ENCODE measurements around the gene LIN37.

Gene LIN37

DNA sequence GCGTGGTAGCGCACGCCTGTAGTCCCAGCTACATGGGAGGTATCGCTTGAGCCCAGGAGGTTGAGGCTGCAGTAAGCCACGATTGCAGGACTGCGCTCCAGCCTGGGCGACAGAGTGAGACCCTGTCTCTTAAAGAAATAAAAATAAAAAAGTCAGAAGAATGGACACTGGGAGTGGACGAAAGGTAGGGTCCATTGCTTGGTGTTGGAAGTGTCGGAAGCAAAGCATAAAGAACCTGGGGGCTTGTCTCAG is 26.6 kb downstream of the LIN37 start:
- no peak for DNase-seq (ENCODE audit: low spot score)

DNA sequence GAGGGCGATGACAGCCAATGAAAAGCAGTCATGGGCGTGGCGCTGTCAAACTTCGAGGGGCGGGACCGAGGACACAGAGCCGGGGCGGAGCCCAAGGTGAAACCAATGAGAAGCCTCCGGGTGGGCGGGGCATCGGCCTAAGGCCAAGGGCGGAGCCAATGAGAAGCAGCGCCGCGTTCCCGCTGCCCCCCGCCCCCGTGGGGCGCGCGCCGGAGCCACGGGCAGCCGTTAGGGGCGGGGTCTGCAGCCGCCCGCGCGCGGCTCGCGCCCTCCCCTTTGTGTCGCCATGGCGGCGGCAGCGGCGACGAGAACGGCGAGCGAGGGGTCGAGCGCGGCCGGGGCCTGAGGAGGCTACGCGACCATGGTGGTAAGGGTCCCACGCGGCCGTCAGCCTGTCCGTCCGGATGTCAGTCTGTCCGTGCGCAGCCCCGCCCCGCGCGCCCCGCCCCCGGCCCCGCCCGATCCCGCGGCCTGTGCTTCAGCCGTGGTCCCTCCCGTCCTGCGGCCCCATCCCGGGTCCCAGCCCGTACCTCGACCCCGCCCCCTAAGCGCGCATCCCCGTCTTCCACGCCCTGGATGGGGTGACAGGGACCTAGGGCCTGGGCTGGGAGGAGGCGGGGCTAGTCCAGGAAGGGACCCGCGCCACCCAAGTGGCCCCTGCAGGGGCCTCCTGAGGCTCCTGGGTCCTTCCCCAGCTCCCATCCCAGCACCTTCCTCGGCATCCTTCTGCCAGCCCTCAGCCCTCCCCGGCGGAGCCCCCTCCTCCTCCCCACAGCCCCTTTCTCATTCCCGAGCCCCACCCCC is 27.1 kb downstream of the LIN37 start, which contains the start of gene ARHGAP33:
TSS of gene ARHGAP33 (plus strand) at position 267 of the 804 bp plus-strand sequence. CDS start at position 362, 95 bp downstream.
- DNase-seq (ENCODE audit: low spot score) = peak; percentile 98

DNA sequence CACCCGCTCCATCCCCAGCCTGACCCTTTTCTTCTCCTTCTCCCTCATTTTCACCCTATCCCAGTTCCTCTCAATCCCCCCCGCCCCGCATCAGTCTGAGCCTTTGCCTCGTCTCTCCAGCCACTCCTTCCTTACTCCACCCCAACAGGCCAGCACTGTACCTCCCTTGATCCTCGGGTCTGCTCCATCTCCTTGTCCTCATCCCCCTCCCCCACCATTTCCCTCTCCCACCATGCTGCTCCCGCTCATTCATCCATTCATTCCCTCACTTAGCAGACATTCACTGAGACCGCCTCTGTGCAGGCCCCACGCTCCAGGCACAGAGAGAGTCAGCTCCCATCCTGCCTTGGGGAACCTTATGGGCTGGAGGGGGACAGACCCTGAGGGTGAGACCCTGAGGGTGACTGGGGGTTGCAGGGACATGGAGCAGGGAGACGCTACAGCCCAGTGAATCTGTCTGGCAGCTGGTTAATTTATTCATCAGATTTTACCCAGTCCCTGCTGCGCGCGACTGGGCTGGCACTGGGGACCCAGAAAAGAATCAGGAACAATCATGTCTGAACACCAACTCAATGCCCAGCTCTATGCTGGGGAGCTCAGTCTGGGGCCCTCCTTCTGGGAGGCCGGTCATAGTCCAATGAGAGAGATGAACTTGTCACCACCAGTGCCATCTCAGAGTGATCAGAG is 27.9 kb downstream of the LIN37 start:
- DNase-seq (ENCODE audit: low spot score) = peak; percentile 53

DNA sequence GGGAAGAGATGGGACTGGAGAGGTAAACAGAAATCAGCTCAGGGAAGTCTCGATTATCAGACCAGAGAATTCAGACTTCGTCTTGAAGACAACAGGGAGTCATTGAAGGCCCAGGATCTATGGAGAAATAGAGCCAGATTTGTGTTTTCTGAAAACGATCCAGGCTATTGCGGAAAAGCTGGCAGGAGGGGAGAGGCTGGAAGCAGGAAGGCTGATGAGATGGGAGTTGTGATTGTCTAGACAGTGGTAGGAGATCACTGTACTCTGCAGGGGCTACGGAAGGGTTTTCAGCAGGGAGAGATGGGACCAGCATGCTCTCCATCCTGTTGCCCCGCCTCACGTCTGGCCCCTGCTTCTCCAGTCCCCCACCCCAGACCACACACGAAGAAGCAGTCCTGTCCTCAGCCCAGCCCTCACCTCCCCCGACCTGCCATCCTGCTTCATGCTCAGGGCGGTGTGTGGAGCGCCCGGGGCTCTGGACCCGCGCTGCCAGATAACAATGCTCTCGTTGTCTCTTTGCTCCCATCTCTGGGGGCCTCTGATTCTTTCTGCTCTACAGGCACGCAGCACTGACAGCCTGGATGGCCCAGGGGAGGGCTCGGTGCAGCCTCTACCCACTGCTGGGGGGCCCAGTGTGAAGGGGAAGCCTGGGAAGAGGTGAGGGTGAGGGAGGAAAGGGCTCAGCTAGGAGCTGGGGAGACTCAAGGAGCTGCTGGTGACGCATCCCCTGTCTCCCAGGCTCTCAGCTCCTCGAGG is 28.9 kb downstream of the LIN37 start:
- DNase-seq (ENCODE audit: low spot score) = no peak

DNA sequence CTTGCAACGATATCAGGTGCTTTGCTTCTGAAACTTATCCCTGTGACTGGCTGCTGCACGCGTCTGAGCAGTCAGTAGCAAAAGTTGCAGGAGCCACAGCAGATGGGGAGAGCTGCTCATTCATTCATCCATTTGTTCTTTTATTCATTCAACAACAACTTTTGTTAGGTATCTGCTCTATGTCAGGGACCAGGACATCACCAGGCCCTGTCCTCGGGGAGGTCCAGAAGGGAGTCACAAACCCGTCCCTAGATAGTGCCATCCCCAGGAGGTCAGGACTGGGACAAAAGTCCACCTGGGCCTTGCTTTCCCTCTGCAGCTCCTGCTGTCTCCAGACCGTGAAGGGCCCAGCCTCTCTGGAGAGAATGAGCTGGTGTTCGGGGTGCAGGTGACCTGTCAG is 29.6 kb downstream of the LIN37 start:
- DNase-seq (ENCODE audit: low spot score) = no peak

DNA sequence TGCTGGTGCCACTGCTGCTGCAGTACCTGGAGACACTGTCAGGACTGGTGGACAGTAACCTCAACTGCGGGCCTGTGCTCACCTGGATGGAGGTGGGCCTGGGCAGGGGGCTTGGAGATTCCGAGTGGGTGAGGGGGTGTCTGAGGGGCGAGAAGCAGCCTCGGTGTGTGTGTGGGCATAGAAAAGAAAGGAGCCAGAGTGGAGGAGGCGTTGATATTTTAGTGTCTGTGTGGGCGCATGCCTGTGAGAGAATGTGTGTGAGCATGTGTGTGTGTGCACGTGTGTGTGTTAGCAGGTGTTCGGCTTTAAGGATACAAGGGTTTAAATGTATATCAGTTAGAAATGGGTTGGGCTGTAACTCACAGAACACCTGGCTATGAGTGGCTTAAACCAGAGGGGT is 30.7 kb downstream of the LIN37 start:
- no peak for DNase-seq (ENCODE audit: low spot score)

DNA sequence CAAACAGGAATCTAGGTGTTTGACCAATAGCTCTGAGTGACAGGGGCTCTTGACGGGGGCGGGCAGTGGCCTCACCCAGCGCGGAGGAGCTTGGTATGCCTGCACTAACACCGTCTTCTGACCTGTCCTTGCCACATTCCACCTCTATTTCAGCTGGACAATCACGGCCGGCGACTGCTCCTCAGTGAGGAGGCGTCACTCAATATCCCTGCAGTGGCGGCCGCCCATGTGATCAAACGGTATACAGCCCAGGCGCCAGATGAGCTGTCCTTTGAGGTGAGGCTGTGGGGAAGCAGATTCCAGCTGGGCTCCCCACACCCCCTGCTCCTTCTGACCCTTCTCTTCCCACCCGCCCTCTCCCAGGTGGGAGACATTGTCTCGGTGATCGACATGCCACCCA is 31.7 kb downstream of the LIN37 start:
- DNase-seq (ENCODE audit: low spot score) = no peak

DNA sequence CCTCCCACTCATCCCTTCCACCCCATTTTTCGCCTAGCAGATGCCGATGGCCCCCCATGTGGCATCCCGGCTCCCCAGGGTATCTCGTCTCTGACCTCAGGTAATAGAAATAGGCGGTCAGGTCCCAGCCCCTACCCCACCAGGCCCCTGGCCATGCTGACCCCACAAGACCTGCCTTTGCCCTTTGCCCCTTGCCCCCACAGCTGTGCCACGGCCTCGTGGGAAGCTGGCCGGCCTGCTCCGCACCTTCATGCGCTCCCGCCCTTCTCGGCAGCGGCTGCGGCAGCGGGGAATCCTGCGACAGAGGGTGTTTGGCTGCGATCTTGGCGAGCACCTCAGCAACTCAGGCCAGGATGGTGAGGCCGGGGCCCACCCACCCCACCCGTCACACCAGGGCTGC is 32.3 kb downstream of the LIN37 start:
- no peak for DNase-seq (ENCODE audit: low spot score)

DNA sequence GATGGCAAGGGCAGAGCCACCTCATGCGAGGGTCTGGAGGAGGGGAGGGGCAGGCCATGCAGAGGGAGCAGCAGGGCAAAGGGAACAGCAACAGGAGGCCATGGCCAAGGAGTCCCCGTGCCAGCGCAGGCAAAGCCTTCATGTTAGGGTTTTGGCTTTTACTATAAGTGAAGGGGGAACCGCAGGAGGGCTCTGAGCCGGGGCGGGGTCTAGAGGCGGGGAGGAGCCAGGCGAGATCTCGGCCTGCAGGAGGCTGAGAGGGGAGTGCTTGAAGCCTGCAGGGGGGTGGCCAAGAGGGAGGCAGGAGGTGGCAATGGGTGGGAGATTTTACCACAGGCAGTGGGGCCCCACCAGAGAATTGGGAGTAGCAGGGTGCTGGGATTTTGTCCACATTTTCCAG is 33.3 kb downstream of the LIN37 start:
- DNase-seq (ENCODE audit: low spot score) = no peak

DNA sequence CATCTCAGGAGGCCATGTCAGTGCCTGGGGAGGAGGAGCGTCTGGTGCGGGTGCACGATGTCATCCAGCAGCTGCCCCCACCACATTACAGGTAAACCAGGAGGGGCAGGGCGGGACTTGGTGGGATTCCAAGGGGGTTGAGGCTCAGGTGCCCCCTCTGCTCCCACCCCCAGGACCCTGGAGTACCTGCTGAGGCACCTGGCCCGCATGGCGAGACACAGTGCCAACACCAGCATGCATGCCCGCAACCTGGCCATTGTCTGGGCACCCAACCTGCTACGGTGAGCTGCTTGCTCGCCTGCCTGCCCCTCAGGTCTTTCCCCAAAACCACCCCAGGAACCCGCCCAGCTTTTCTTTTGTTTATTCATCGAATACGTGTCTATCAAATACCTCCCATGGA is 34.2 kb downstream of the LIN37 start:
- DNase-seq (ENCODE audit: low spot score) = no peak

DNA sequence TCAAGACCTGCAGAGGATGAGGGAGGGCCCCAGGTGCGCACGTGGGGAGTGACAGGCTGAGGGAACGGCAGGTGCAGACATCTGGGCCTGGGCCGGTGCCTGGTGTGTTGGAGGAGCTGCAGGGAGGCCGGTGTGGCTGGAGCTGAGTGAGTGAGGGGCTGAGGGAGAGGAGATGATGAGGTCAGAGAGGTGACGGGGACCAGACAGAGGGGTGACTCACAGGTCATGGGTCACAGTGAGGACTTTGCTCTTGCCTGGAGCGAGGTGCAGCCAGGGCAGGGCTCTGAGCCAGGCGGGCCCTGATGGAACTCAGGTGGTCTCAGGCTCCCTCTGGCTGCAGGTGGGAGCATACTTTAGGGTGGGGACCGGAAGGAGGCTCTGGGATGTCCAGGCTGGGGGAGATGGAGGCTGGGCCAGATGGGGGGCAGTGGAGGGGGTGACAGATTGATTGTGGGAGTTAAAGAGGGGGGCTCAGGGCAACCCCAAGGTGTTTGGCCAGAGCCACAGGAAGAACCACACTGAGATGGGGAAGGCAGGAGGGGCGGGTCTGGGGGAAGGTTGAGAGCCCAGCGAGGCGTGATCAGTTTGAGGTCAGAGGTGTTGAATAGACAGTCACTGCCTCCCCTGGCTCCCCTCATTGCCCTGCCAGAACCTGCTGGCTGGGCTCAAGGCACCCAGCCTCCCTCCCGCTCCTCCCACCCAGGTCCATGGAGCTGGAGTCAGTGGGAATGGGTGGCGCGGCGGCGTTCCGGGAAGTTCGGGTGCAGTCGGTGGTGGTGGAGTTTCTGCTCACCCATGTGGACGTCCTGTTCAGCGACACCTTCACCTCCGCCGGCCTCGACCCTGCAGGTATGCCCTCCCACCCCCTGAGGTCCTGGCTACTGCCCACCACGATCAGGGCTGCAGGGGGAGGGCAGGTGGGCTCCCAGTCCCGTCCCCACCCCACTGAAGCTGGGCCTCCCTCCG is 35.4 kb downstream of the LIN37 start:
- no peak for DNase-seq (ENCODE audit: low spot score)

DNA sequence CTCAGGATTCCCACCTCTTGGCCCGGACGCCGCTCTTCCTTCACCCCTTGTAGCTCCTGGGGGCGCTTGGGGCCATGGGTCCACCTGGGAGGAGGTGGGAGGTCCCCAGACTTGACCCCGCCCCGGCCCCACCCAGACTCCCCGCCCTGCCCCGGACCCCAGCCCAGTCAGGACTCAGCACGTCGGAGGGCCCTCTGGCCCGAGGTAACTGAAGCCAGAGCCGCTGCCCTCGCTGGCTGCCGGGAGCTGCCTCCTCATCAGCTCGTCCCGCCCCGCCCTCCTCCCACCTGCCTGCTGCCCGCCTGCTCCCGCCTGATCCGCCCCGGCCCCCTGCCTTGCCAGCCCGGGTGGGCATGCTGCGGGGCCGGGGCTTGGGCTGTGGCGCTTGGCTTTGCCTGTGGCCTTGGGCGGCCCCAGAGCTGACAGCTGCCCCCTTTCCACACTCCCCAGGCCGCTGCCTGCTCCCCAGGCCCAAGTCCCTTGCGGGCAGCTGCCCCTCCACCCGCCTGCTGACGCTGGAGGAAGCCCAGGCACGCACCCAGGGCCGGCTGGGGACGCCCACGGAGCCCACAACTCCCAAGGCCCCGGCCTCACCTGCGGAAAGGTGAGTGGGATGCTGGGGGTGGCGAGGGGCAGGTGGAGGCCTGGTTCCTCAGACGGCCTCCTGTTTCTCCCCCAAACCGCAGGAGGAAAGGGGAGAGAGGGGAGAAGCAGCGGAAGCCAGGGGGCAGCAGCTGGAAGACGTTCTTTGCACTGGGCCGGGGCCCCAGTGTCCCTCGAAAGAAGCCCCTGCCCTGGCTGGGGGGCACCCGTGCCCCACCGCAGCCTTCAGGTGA is 36.3 kb downstream of the LIN37 start:
- DNase-seq (ENCODE audit: low spot score) = no peak

DNA sequence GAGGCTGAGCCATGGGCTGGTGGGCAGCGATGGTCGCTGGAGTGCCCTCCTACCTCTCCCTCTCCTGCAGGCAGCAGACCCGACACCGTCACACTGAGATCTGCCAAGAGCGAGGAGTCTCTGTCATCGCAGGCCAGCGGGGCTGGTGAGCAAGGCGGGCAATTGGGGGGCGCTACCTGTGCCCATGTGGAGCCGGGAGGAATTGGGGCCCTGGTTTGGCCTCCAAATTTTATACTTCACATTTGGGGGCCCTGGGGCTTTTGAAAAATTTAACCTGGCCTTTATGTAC is 36.9 kb downstream of the LIN37 start:
- DNase-seq (ENCODE audit: low spot score) = no peak

DNA sequence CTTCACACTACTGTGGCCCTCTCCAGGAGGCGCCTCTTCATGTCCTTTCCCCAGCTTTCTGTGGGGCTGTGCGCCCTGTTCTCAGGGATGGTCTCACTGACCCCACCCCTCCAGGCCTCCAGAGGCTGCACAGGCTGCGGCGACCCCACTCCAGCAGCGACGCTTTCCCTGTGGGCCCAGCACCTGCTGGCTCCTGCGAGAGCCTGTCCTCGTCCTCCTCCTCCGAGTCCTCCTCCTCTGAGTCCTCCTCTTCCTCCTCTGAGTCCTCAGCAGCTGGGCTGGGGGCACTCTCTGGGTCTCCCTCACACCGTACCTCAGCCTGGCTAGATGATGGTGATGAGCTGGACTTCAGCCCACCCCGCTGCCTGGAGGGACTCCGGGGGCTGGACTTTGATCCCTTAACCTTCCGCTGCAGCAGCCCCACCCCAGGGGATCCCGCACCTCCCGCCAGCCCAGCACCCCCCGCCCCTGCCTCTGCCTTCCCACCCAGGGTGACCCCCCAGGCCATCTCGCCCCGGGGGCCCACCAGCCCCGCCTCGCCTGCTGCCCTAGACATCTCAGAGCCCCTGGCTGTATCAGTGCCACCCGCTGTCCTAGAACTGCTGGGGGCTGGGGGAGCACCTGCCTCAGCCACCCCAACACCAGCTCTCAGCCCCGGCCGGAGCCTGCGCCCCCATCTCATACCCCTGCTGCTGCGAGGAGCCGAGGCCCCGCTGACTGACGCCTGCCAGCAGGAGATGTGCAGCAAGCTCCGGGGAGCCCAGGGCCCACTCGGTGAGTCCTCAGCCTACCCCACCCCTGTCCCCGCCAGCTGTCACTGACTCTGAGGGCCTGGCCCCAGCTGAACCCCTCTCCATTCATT is 38.2 kb downstream of the LIN37 start:
- DNase-seq (ENCODE audit: low spot score) = no peak

DNA sequence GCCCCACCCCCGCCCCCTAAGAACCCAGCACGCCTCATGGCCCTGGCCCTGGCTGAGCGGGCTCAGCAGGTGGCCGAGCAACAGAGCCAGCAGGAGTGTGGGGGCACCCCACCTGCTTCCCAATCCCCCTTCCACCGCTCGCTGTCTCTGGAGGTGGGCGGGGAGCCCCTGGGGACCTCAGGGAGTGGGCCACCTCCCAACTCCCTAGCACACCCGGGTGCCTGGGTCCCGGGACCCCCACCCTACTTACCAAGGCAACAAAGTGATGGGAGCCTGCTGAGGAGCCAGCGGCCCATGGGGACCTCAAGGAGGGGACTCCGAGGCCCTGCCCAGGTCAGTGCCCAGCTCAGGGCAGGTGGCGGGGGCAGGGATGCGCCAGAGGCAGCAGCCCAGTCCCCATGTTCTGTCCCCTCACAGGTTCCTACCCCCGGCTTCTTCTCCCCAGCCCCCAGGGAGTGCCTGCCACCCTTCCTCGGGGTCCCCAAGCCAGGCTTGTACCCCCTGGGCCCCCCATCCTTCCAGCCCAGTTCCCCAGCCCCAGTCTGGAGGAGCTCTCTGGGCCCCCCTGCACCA is 38.9 kb downstream of the LIN37 start:
- no peak for DNase-seq (ENCODE audit: low spot score)

DNA sequence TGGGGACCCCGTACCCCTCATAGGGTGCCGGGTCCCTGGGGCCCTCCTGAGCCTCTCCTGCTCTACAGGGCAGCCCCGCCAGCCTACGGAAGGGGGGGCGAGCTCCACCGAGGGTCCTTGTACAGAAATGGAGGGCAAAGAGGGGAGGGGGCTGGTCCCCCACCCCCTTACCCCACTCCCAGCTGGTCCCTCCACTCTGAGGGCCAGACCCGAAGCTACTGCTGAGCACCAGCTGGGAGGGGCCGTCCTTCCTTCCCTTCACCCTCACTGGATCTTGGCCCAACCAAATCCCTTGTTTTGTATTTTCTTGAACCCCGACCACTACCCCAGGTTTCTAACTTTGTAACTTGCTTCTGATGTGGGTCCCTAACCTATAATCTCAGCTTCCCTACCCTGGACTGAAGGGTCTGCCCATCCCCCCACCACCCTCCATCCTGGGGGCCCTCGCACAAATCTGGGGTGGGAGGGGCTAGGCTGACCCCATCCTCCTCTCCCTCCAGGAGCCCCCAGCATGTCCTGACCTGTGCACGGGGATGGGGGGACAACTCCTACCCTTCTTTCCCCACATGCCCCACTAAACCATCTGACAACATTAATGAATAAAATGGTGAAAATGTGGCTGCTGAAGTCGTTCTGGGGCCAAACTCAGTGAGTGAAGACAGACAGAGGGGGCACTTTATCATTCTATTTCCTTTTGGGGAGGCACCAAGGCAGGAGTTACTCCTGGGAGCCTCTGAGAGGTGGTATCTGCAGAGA is 40.0 kb downstream of the LIN37 start:
- DNase-seq (ENCODE audit: low spot score) = no peak

DNA sequence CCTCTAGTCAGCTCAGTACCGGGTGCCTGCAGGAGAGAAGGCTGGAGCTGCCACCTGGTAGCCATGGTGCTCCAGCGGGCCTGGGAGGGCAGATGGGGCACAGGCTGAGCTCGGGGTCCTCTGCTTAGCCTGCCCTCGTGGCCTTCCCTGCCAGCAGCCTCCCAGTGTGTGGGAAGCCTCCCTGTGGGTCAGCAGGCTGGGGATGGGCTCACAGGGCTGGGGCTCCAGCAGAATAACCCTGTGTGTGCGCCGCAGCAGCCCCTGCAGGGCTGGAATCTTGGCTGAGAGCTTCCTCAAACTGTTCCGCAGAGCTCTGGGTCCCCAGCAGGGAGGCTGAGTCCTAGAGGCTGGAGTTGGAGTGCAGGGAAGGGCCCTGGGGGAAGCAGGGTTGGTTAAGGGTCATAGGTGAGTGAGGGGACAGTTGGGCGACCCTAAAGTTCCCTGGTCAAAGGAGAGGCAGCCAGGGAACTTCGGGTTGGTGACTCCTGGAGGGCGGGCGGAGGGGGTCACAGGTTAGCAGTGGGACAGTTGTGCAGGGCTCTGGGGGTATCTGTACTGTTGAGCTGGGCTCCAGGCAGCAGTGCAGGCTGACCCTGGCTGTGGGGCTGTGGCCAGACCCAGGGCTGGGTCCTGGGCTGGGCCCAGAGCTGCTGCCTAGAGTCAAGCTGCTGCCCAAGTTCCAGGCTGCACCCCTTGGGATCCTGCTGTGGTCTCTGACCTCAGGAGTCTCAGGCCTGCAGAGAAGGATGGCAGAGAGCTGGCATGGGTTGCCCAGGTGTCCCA is 41.0 kb downstream of the LIN37 start:
- no peak for DNase-seq (ENCODE audit: low spot score)

All from left forelimb (tissue), 1 donor.